NCI-H1092 treated with DMSO at 0.1 percent for 48 hours (cell line): ENCODE measurements around the gene CC2D2A.

Experiments
- DNase-seq: peaks from one replicate; lab custom pipeline; 2025; lab: John Stamatoyannopoulos, UW

The CC2D2A gene

DNA sequence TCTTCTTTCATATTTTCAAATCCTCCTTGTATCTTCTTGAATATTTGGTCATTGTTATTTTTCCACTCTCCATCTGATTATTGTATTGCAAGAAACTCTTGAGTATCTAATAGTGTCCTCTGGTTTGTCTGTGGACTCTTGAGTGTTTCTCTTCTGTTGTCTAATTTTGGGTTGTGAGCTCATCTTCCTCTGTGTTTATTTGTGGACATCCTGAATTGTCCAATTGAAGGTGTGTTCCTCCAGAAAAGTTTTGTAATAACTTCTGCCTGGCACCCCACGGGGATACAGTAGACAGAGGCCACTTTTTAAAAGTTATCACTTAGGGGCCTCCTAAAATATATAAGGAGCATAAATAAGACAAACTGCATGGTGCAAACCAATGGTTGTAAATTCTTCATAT, 3.1 kb upstream of the CC2D2A start:
- no peak for DNase-seq

- DNase-seq, result no peak
These were observed 420 bp downstream of the CC2D2A start for GRCh38 chr4:15470128-15470475.

GRCh38 chr4:15476396-15476795, 6.7 kb downstream of the CC2D2A start:
- no peak for DNase-seq

- no peak for DNase-seq
These were observed 9.0 kb downstream of the CC2D2A start for GRCh38 chr4:15478724-15479088.

DNA sequence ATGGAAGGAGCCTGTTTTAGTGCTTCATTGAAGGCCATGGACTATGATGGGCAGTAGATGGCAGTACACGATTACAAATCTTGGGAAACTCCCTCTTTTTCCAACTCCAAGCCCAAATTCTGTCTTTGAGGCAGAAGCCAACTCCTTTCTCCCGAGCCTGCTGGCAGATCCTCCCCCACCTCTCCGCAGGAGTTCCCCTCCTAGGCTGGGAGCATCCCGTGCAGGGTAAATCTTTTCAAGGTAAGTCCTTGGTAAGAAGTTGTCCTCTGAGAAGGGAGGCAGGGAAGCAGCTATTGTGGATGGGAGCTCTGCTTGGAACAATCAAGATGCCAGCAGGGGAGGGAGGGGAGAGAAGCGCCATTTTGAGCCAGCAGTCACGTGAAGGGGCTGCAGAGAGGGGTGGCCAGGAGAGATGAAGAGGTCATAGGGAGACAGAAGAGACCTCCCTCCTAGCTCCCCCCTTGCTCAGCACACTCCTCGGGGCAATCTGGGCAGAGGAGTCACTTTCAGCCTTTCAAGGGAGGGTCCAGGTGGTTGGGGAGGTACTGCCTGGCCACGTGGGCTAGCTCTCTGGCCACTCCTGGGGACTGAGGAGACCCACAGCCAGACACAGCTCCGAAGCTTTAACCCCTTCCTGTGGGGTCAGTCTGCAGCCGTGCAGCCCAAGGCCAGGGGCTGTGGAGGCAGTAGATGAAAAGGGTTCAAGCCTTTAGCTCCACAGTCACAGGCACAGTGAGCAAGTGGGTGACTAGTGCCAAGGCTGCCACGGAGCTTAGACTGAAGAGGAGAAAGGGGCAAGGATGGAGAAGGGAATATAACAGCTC, 9.6 kb downstream of the CC2D2A start:
- peak; percentile 79 for DNase-seq

DNA sequence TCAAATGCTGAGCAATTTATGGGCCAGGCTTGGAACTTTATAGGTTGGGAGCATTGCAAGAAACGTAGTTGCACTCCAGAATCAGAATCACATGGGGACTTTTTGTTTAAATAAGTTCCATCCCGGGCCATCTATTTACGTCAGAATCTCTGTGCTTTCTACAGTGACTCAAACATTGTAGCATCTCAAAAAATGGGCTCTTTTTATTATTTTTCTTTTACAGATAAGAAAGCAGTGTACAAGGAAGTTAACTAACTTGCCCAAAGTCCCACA, 10.2 kb downstream of the CC2D2A start:
- DNase-seq, result no peak

DNA sequence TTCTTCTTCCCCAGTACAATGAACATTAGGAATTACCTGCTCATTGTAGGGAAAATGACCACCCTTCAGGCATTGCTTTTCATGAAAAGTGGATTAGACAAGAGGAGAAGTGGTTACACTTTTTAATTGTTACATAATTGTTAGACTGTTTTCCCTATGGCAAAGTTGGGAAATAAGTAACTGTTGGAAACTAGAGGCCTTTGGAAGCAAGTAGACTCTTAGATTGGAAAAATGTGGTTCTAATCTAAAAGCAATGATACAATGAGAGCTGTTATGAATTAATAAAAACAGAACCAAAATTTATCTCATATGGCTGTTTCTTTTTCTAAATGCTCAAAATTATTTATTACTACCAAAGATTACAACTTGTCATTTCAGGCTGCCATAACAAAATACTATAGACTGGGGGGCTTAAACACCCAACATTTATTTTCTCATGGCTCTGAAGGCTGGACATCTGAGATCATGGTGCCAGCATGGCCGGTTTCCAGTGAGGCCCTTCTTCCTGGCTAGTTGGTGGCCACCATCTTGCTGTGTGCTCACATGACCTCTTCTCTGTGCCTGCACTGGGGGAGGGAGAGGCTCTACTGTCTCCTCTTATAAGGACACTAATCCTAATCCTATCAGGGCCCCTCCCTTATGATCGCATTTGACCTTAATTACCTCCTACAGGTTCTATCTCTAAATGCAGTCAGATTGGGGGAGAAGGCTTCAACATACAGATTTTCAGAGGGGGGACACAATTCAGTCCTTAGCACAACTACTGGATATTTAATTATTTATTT, 12.5 kb downstream of the CC2D2A start:
- DNase-seq, result no peak

DNA sequence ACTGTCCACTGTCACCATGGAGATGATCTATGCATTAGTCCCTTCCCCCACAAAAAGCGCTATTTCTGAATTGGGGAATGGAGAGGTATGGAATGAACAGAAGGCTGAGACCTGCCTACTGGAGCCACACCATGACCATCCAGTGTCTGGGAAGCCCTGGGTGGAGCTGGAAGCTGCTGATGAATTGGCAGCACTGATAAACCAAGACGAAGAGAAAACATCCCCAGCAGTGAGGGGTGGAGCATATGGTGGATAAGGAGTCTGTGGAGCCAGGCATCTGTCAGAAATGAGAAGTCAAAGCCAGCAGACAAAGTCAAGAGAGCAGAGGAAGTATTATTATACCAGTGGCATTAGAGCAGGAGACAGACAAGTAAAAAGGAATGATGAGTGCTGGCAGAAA, 13.2 kb downstream of the CC2D2A start:
- DNase-seq, result no peak

- DNase-seq, result no peak
These were observed 18.5 kb downstream of the CC2D2A start for GRCh38 chr4:15488136-15488535.

- no peak for DNase-seq
These were observed 19.2 kb downstream of the CC2D2A start for GRCh38 chr4:15488658-15489470.

DNA sequence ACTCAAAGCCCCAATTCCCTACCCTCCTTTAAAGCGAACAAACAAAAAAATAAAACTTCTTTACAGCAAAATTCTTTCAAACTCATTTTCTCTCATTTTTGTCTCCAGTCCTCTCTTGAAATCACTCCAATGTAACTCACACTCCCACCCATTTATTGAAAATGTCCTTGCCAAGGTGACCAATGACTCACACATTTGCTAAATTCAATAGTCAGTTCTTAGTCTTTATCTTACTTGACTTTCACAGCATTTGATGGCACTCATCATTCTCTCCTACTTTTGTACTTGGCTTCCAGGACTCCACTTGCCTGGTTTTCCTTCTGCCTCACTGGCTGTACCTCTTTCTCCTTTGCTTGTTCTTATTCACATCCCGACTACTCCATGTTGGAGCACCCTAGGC, 19.9 kb downstream of the CC2D2A start:
- no peak for DNase-seq

GRCh38 chr4:15493411-15493810, 23.7 kb downstream of the CC2D2A start:
- DNase-seq, result no peak

- DNase-seq, result no peak
These were observed 25.9 kb downstream of the CC2D2A start for GRCh38 chr4:15495621-15496020.

- no peak for DNase-seq
These were observed 28.7 kb downstream of the CC2D2A start for GRCh38 chr4:15498356-15498755.

GRCh38 chr4:15500701-15501100, 31.0 kb downstream of the CC2D2A start:
- DNase-seq, result no peak

- DNase-seq, result no peak
These were observed 32.3 kb downstream of the CC2D2A start for GRCh38 chr4:15501941-15502340.

GRCh38 chr4:15502384-15502783, 32.7 kb downstream of the CC2D2A start:
- DNase-seq, result no peak

GRCh38 chr4:15504041-15504440, 34.4 kb downstream of the CC2D2A start:
- no peak for DNase-seq

DNA sequence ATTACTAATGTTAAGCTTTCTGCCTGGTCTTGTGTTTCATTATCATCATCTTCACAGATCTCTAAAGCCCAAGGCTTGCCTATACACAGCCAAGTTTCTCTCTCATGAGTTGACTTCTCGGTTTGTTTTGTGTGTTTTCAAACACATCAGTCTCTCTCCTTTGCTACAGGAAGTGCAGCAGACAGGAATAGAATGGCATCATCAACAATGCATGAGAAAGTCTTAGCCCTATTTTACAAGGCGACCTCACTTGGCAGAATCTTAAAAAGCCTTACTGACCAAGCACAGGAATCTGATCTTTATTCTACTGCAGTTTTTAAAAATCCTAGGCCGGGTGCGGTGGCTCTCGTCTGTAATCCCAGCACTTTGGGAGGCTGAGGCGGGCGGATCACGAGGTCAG, 36.8 kb downstream of the CC2D2A start:
- no peak for DNase-seq

DNA sequence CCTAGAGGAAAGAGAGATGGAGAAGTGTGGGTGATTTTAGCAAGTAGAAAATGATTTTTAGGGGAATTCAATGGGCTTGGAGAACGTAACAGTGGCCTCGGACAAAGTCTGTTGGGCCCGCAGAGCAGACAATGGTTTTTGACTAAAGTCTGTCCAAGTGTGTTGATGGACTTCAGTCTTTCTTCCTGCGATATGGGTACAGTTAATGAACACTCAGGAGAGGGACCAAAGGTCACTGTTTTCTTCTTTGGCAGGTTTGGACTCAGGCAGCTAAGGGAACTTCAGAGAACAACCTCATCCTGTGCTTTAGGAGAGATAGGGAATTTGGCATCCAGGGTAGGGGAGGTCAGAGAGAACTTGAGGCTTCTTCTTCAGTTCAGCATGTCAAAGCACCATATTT, 38.0 kb downstream of the CC2D2A start:
- DNase-seq, result no peak

DNA sequence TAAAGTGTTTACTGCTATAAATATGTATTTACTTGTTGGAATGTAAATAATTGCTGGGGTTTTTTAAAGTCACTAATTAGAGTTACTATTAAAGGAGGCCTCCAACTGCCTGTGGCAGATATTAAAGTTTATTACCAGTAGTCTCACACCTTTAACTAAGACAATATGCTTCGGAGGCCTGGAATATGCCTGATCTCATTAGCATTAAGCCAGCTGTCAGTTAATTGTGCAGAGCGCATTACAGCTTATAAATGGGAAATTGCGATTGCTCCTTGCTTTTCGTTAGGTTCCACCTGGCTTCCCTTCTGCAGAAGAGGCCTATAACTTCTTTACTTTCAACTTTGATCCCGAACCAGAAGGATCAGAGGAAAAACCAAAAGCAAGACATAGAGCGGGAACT, 41.3 kb downstream of the CC2D2A start:
- no peak for DNase-seq

- no peak for DNase-seq
These were observed 43.9 kb downstream of the CC2D2A start for GRCh38 chr4:15513545-15513944.

DNA sequence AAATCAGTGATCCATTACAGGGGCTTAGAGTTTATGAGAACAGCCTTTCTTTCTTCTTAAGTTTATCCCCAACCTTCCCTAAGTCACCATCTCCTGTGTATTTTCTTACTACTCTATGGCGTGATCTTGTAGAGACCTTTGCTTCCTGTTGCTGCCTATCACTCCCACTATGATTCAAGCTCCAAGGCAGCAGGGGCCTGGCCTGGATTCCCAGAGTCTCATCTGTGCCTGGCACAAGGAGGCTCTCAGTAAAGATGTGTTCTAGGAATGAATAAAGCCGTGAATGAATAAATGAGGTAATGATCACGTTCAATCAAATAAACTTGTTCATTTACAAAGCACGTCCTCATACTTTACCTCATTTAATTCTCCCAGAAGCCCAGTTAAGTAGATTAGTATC, 45.4 kb downstream of the CC2D2A start:
- no peak for DNase-seq
